Left lung (tissue), 10 donors: ENCODE measurements around the gene CLEC18A. TPM values are rescaled to one million over a fixed set of nuclear protein-coding genes. Genes with fewer than 3 reads are reported as not detected.
A peak's percentile ranks its signal among the peaks of the same experiment; 100 is the strongest.

Source experiments
- ATAC-seq: fragments of 200-7000 bp; cut with Tn5 transposase; one replicate; pipeline ENCODE4 v1.9.1; 2020; ENCODE audit warnings: moderate library complexity
- DNase-seq, 4 donors: peaks; one replicate each; pipeline ENCODE4 v3.0.0-alpha.2; 2013 to 2020
- H3K27ac ChIP-seq, 2 donors: fragments of 200-600 bp; sonication (generic) in 1 of 2; one replicate each; pipeline versions ENCODE4 v1.5.0 to v1.8.0; 2020 to 2021
- H3K27me3 ChIP-seq, 2 donors: fragments of 200-600 bp; sonication (generic) in 1 of 2; one replicate each; pipeline versions ENCODE4 v1.5.0 to v1.8.0; 2020 to 2021
- H3K36me3 ChIP-seq, 2 donors: fragments of 200-600 bp; sonication (generic) in 1 of 2; one replicate each; pipeline versions ENCODE4 v1.5.0 to v1.8.0; 2020 to 2021
- H3K4me1 ChIP-seq, 2 donors: fragments of 200-600 bp; one replicate each; pipeline ENCODE4 v1.8.0; 2021
- H3K4me3 ChIP-seq, 2 donors: fragments of 200-600 bp; sonication (generic) in 1 of 2; one replicate each; pipeline versions ENCODE4 v1.5.0 to v1.8.0; 2020 to 2021; ENCODE audit warnings: mild to moderate bottlenecking in 1 of 2
- H3K9me3 ChIP-seq, 2 donors: fragments of 200-600 bp; sonication (generic) in 1 of 2; one replicate each; pipeline versions ENCODE4 v1.5.0 to v1.8.0; 2020 to 2021
- intact Hi-C, 2 donors: fragments of 100-400 bp; cut with DNase I; formaldehyde crosslinking; loops; one replicate each; pipeline versions ENCODE4 v1.11.2 to v1.14.2; 2022
- polyA plus RNA-seq, 6 donors: library from polyadenylated mRNA; unstranded; fragments of 120-200 nt; gene quantifications; one replicate each; pipeline ENCODE4 v1.2.1, GENCODE V29; 2013; ENCODE audit not compliant: insufficient read length in 6 of 6
- total RNA-seq, 2 donors: library from RNA; stranded (reverse); fragmentation: NEBNext Ultra II Directional; extraction: Animal tissue kit (Norgen Biotek cat#: 25700); gene quantifications; one replicate each; pipeline ENCODE4 v1.2.1, GENCODE V29; 2021
- TF ChIP-seq, protein P1 (sequence below), 2 donors: fragments of 200-600 bp; sonication (generic) in 1 of 2; IDR thresholded peaks; one replicate each; pipeline versions ENCODE4 v1.5.0 to v1.8.0; 2021; ENCODE audit warnings: antibody characterized with exemption in 2 of 2
- donor health status: DM: no; HTN: yes; CAD: no.
- donor health status: DM: no; HTN: no; CAD: no.

Gene CLEC18A
- total and polyA plus RNA-seq, 8 donors, result 0.60 to 2.6 (median 1.3) TPM

- Histone ChIP-seq H3K9me3 (no peaks in the 10 kb centered on the region), H3K4me1 (no peaks in the 10 kb centered on the region), H3K27me3 (no peaks in the 10 kb centered on the region), H3K36me3 (peaks cover 0 to 59% of the 10 kb centered on the region in 2 donors), H3K27ac (peak overlapping the region in 1 of 2 donors; percentile 33), H3K4me3 (no peak overlapping the region)
- TF ChIP-seq, protein P1, sequence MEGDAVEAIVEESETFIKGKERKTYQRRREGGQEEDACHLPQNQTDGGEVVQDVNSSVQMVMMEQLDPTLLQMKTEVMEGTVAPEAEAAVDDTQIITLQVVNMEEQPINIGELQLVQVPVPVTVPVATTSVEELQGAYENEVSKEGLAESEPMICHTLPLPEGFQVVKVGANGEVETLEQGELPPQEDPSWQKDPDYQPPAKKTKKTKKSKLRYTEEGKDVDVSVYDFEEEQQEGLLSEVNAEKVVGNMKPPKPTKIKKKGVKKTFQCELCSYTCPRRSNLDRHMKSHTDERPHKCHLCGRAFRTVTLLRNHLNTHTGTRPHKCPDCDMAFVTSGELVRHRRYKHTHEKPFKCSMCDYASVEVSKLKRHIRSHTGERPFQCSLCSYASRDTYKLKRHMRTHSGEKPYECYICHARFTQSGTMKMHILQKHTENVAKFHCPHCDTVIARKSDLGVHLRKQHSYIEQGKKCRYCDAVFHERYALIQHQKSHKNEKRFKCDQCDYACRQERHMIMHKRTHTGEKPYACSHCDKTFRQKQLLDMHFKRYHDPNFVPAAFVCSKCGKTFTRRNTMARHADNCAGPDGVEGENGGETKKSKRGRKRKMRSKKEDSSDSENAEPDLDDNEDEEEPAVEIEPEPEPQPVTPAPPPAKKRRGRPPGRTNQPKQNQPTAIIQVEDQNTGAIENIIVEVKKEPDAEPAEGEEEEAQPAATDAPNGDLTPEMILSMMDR (IDR thresholded peaks at IDR 0.05), result no peak
- peak in 2 of 4 donors; percentile 41 to 48 for DNase-seq
- intact Hi-C loops, result loop anchor here in 1 of 2 donors (5.0 kb wide), 1 partner anchor 127 kb away; no protein-coding TSS in a partner anchor
- ATAC-seq, result peak; percentile 52
These were observed 26.4 kb upstream of the CLEC18A start for GRCh38 chr16:69924777-69925191.

DNA sequence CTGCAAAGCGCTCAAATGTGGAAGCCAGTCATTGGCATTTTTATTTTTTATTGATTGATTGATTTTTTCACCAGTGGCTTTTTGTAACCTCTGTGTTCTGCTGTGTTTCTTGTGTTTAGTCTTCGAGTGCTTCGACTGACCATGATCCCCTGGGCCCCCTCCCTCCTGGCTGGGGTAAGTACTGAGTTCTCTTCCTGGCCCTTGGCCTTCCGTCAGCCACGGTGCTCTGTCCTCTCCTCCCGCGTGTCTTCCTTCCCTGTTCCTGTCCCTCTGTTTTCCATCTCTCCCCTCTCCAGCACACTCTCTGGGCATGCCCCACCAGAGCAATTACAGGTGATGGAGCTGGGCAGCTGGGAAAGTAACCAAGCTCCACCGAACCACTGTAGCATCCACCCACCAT is 25.8 kb upstream of the CLEC18A start:
- TF ChIP-seq, protein P1 (IDR thresholded peaks at IDR 0.05), result no peak
- no peak overlapping the region for H3K4me3 ChIP-seq
- H3K27me3 ChIP-seq, result no peaks in the 10 kb centered on the region
- peak overlapping the region in 1 of 2 donors; percentile 33 for H3K27ac ChIP-seq
- H3K4me1 ChIP-seq, result no peaks in the 10 kb centered on the region
- peaks cover 0 to 58% of the 10 kb centered on the region in 2 donors for H3K36me3 ChIP-seq
- no peak for ATAC-seq
- no peaks in the 10 kb centered on the region for H3K9me3 ChIP-seq
- no peak for DNase-seq
- intact Hi-C loops, result loop anchor here in 1 of 2 donors (5.0 kb wide), 1 partner anchor 128 kb away; no protein-coding TSS in a partner anchor

GRCh38 chr16:69926241-69926640 is 24.9 kb upstream of the CLEC18A start:
- intact Hi-C loops, result loop anchor here in 1 of 2 donors (5.0 kb wide), 1 partner anchor 129 kb away; no protein-coding TSS in a partner anchor
- no peak for ATAC-seq
- Histone ChIP-seq H3K4me1 (no peaks in the 10 kb centered on the region), H3K9me3 (no peaks in the 10 kb centered on the region), H3K27me3 (no peaks in the 10 kb centered on the region), H3K36me3 (peaks cover 0 to 62% of the 10 kb centered on the region in 2 donors), H3K4me3 (no peak overlapping the region), H3K27ac (no peak overlapping the region)
- TF ChIP-seq, protein P1 (IDR thresholded peaks at IDR 0.05), result no peak
- no peak for DNase-seq

DNA sequence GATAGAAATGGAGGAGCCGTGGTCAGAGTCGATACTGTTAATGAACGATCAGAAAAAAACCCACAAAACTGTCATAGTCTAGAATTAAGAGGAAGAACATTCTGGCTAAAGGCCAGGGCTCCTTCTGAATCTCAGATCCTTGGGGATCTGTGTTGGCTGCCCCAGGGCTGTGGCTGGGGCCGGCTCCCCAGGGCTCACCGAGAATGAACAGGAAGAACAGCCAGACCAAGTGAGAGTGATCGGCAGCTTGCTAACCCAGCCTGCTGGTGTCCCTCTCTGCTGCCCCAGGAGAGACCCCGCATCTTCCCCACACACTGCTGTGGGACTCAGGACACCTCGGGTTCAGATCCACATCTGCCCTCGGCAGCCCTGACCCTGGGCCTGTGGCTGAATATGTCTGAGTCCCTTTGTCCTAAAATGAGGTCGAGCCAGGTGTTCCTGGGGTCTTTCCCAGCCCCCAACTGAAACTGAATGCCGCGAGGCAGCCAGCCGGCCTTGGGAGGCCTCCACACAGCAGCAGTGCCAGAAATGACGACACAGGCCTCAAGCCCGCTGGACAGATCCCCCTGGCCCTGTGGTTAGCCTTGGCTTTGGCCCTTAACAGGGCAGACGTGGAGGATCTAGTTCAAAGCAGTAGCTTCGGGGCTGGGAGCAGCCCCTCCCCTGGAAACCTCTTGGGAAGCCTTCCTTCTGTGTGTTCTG is 23.9 kb upstream of the CLEC18A start:
- Histone ChIP-seq H3K27ac (peak overlapping the region in 1 of 2 donors; percentile 33), H3K4me1 (no peaks in the 10 kb centered on the region), H3K9me3 (no peaks in the 10 kb centered on the region), H3K4me3 (no peak overlapping the region), H3K36me3 (peaks cover 0 to 66% of the 10 kb centered on the region in 2 donors), H3K27me3 (no peaks in the 10 kb centered on the region)
- ATAC-seq (peak; percentile 44), DNase-seq (peak in 3 of 4 donors; percentile 51 to 54 (median 51))
- intact Hi-C loops, result loop anchor here in 1 of 2 donors (5.0 kb wide), 1 partner anchor 130 kb away; no protein-coding TSS in a partner anchor
- TF ChIP-seq, protein P1 (IDR thresholded peaks at IDR 0.05), result no peak

DNA sequence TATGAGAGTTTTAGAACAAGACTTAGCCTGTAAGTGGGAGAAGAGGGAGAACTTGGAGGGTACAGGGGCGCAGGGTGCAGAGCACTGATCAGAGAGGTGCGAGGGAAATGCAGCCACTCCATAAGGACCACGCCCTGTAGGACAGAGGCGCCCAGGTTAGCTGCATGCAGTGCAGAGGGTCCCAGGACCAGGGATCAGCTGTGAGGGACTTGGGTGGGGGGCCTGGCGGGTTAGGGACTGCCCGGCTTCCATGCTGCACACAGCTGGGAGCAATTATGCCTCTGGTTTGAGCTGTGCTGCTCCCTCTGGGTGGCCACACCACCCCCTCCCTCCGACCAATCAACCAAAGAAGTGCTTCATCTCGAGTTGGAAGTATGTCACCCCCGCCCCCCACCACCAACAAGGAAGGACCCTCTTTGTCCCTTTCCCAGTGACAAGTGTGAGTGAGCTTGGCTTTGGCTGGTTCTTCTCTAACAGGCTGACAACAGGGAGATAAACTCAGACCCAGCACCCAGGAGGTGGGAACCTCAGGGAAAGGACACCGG is 22.2 kb upstream of the CLEC18A start:
- Histone ChIP-seq H3K27me3 (no peaks in the 10 kb centered on the region), H3K4me3 (no peak overlapping the region), H3K36me3 (peaks cover 0 to 82% of the 10 kb centered on the region in 2 donors), H3K9me3 (no peaks in the 10 kb centered on the region), H3K27ac (no peak overlapping the region), H3K4me1 (no peaks in the 10 kb centered on the region)
- TF ChIP-seq, protein P1 (IDR thresholded peaks at IDR 0.05), result no peak
- DNase-seq, result no peak
- ATAC-seq, result no peak
- intact Hi-C loops, result loop anchor here in 1 of 2 donors (5.0 kb wide), 1 partner anchor 132 kb away; no protein-coding TSS in a partner anchor
